H9 (cell line): ENCODE data around the gene BACE2. TPM values are rescaled to one million over a fixed set of nuclear protein-coding genes. Genes with fewer than 3 reads are reported as not detected.

ENCODE experiments used
- DNase-seq: peaks from one replicate; pipeline ENCODE4 v3.0.0-alpha.2; 2017
- H2AFZ ChIP-seq: one replicate; pipeline ENCODE4 v1.6.1; 2013; ENCODE audit warnings: mild to moderate bottlenecking, low read length, control low read depth, moderate library complexity
- H2AK5ac ChIP-seq: 2 replicates; pipeline ENCODE4 v1.6.1; 2013; ENCODE audit warnings: low read length, control low read depth, mixed read lengths; ENCODE audit not compliant: insufficient read length
- H2BK120ac ChIP-seq: one replicate; pipeline ENCODE4 v1.6.1; 2013; ENCODE audit warnings: low read depth, mild to moderate bottlenecking, low read length, control low read depth, inconsistent platforms; ENCODE audit not compliant: poor library complexity, severe bottlenecking
- H2BK12ac ChIP-seq: 2 replicates; pipeline ENCODE4 v1.6.1; 2013; ENCODE audit warnings: low read length, control low read depth, mixed read lengths, low read depth; ENCODE audit not compliant: insufficient read length
- H2BK15ac ChIP-seq: 2 replicates; pipeline ENCODE4 v1.6.1; 2013; ENCODE audit warnings: low read depth, low read length, control low read depth
- H2BK20ac ChIP-seq: one replicate; pipeline ENCODE4 v1.6.1; 2013; ENCODE audit warnings: low read depth, mild to moderate bottlenecking, low read length, control low read depth, inconsistent platforms; ENCODE audit not compliant: poor library complexity, severe bottlenecking
- H2BK5ac ChIP-seq: 2 replicates; pipeline ENCODE4 v1.6.1; 2013; ENCODE audit warnings: low read length, control low read depth, mixed read lengths; ENCODE audit not compliant: insufficient read length
- H3K14ac ChIP-seq: 2 replicates; pipeline ENCODE4 v1.6.1; 2013; ENCODE audit warnings: low read length, control low read depth; ENCODE audit not compliant: insufficient read depth
- H3K18ac ChIP-seq: 2 replicates; pipeline ENCODE4 v1.6.1; 2013; ENCODE audit warnings: low read depth, mild to moderate bottlenecking, mixed read lengths, low read length, control low read depth; ENCODE audit not compliant: insufficient read length
- H3K23ac ChIP-seq: 2 replicates; pipeline ENCODE4 v1.6.1; 2013; ENCODE audit warnings: low read length, control low read depth, mixed read lengths, low read depth; ENCODE audit not compliant: insufficient read length
- H3K23me2 ChIP-seq: 2 replicates; pipeline ENCODE4 v1.6.1; 2013; ENCODE audit warnings: low read depth, mild to moderate bottlenecking, mixed read lengths, low read length, control low read depth; ENCODE audit not compliant: insufficient read length, poor library complexity, severe bottlenecking
- H3K27ac ChIP-seq: 2 replicates; pipeline ENCODE4 v1.5.1; 2013; ENCODE audit warnings: low read length, control low read depth, mixed read lengths, low read depth; ENCODE audit not compliant: insufficient read length
- H3K27me3 ChIP-seq: 2 replicates; pipeline ENCODE4 v1.6.1; 2013; ENCODE audit warnings: low read length, control low read depth, inconsistent platforms; ENCODE audit not compliant: insufficient read depth
- H3K4ac ChIP-seq: 2 replicates; pipeline ENCODE4 v1.6.1; 2013; ENCODE audit warnings: low read depth, mild to moderate bottlenecking, control low read depth, inconsistent platforms, low read length, moderate library complexity
- H3K4me1 ChIP-seq: 2 replicates; pipeline ENCODE4 v1.6.1; 2013; ENCODE audit warnings: low read length, control low read depth, inconsistent platforms; ENCODE audit not compliant: insufficient read depth
- H3K4me2 ChIP-seq: 2 replicates; pipeline ENCODE4 v1.6.1; 2013; ENCODE audit warnings: low read length, control low read depth, mixed read lengths; ENCODE audit not compliant: insufficient read length, insufficient read depth
- H3K56ac ChIP-seq: 2 replicates; pipeline ENCODE4 v1.6.1; 2013; ENCODE audit warnings: low read depth, mild to moderate bottlenecking, mixed read lengths, low read length, control low read depth; ENCODE audit not compliant: insufficient read length
- H3K79me1 ChIP-seq: 2 replicates; pipeline ENCODE4 v1.6.1; 2013; ENCODE audit warnings: low read depth, mild to moderate bottlenecking, moderate library complexity, low read length, control low read depth, inconsistent platforms; ENCODE audit not compliant: insufficient read depth, poor library complexity, severe bottlenecking
- H3K79me2 ChIP-seq: 2 replicates; pipeline ENCODE4 v1.6.1; 2013; ENCODE audit warnings: low read length, control low read depth, inconsistent platforms; ENCODE audit not compliant: insufficient read depth
- H3K9ac ChIP-seq: 2 replicates; pipeline ENCODE4 v1.6.1; 2013; ENCODE audit warnings: low read length, control low read depth, mixed read lengths; ENCODE audit not compliant: insufficient read length; ENCODE audit errors: extremely low read depth
- H3K9me3 ChIP-seq: one replicate; pipeline ENCODE4 v1.6.1; 2013; ENCODE audit warnings: low read depth, low read length, inconsistent platforms; ENCODE audit not compliant: control insufficient read depth
- H3T11ph ChIP-seq: one replicate; pipeline ENCODE4 v1.6.1; 2013; ENCODE audit warnings: mild to moderate bottlenecking, low read length, control low read depth, inconsistent platforms
- H4K20me1 ChIP-seq: one replicate; pipeline ENCODE4 v1.6.1; 2013; ENCODE audit not compliant: control insufficient read depth, insufficient read length, insufficient read depth
- H4K5ac ChIP-seq: 2 replicates; pipeline ENCODE4 v1.6.1; 2013; ENCODE audit warnings: low read depth, mild to moderate bottlenecking, mixed read lengths, low read length, control low read depth; ENCODE audit not compliant: insufficient read length
- H4K8ac ChIP-seq: replicated peaks from 2 replicates; pipeline ENCODE4 v1.6.1; 2013; ENCODE audit warnings: low read length, control low read depth, mixed read lengths, low read depth; ENCODE audit not compliant: insufficient read length
- H4K91ac ChIP-seq: 2 replicates; pipeline ENCODE4 v1.6.1; 2013; ENCODE audit warnings: low read depth, mild to moderate bottlenecking, moderate library complexity, mixed read lengths, low read length, control low read depth; ENCODE audit not compliant: insufficient read length
- H3K27ac Mint-ChIP-seq, 3 experiments: 2 replicates in 2 of 3; 3 replicates in 1 of 3; pipeline ENCODE4 v1.8.0; 2020 to 2021; ENCODE audit warnings: mixed read lengths in 3 of 3, mild to moderate bottlenecking in 1 of 3, moderate library complexity in 1 of 3
- H3K27me3 Mint-ChIP-seq: 2 replicates; pipeline ENCODE4 v1.8.0; 2021; ENCODE audit warnings: low read depth, mild to moderate bottlenecking, moderate library complexity, mixed read lengths
- H3K36me3 Mint-ChIP-seq, 3 experiments: 2 replicates in 2 of 3; 3 replicates in 1 of 3; pipeline ENCODE4 v1.8.0; 2020 to 2021; ENCODE audit warnings: low read depth in 3 of 3, mixed read lengths in 3 of 3; ENCODE audit not compliant: insufficient read depth in 1 of 3
- H3K4me1 Mint-ChIP-seq, 2 experiments: 2 replicates each; pipeline ENCODE4 v1.8.0; 2020; ENCODE audit warnings: mixed read lengths in 2 of 2
- H3K4me3 Mint-ChIP-seq, 2 experiments: 2 replicates in 1 of 2; 3 replicates in 1 of 2; pipeline ENCODE4 v1.8.0; 2020 to 2021; ENCODE audit warnings: mild to moderate bottlenecking in 2 of 2, mixed read lengths in 2 of 2, moderate library complexity in 1 of 2
- H3K9me3 Mint-ChIP-seq, 2 experiments: 2 replicates in 1 of 2; 3 replicates in 1 of 2; pipeline ENCODE4 v1.8.0; 2020; ENCODE audit warnings: mild to moderate bottlenecking in 2 of 2, mixed read lengths in 2 of 2, moderate library complexity in 1 of 2
- total RNA-seq: library from RNA; stranded (reverse); gene quantifications from 2 replicates; pipeline ENCODE4 v1.2.1, GENCODE V29; 2021
- TF ChIP-seq, protein P1 (sequence below): fragments of 200-600 bp; sonication (generic); conservative IDR thresholded peaks from 3 replicates; pipeline ENCODE4 v1.8.0; 2021; ENCODE audit warnings: antibody characterized with exemption, mild to moderate bottlenecking

Gene BACE2
- total RNA-seq, 1 experiment from 2014 or later = 8.0 TPM

DNA sequence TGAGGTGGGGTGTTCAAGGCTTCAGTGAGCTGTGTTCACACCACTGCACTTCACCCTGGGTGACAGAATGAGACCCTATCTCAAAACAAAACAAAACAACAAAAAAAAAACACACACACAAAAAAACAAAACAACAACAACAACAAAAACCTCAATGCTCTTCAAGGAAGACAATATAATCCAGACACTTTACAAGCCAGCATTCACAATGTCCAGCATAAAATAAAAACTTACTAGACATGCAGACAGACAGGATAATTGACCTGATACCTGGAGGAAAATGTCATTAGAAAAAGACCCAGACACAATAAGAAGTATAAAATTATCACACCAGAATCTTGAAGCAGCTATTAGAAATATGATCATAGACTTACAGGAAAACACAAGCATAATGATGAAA lies 39.0 kb upstream of the BACE2 start:
- Mint-ChIP-seq H3K27ac (no peak overlapping the region), H3K27me3 (peaks cover 8% of the 10 kb centered on the region), H3K9me3 (peaks cover 5 to 7% of the 10 kb centered on the region in 2 experiments; a peak in 4 of 5 replicates), H3K36me3 (no peaks in the 10 kb centered on the region; a peak in 1 of 7 replicates), H3K4me3 (no peak overlapping the region), H3K4me1 (peaks cover 0 to 2% of the 10 kb centered on the region in 2 experiments; a peak in 1 of 4 replicates)
- no peaks in the 10 kb centered on the region for H3K4me1 ChIP-seq
- no peak overlapping the region for H4K8ac ChIP-seq
- no peak overlapping the region for H3K27ac ChIP-seq
- H2AFZ ChIP-seq = no peak overlapping the region
- no peak overlapping the region for H3T11ph ChIP-seq
- H3K9ac ChIP-seq = no peak overlapping the region
- no peak overlapping the region for H2BK5ac ChIP-seq
- no peak overlapping the region for H2BK12ac ChIP-seq
- H4K91ac ChIP-seq = no peak overlapping the region
- TF ChIP-seq, protein P1, sequence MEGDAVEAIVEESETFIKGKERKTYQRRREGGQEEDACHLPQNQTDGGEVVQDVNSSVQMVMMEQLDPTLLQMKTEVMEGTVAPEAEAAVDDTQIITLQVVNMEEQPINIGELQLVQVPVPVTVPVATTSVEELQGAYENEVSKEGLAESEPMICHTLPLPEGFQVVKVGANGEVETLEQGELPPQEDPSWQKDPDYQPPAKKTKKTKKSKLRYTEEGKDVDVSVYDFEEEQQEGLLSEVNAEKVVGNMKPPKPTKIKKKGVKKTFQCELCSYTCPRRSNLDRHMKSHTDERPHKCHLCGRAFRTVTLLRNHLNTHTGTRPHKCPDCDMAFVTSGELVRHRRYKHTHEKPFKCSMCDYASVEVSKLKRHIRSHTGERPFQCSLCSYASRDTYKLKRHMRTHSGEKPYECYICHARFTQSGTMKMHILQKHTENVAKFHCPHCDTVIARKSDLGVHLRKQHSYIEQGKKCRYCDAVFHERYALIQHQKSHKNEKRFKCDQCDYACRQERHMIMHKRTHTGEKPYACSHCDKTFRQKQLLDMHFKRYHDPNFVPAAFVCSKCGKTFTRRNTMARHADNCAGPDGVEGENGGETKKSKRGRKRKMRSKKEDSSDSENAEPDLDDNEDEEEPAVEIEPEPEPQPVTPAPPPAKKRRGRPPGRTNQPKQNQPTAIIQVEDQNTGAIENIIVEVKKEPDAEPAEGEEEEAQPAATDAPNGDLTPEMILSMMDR = no peak
- H2BK120ac ChIP-seq = no peak overlapping the region
- no peak overlapping the region for H3K4me2 ChIP-seq
- no peaks in the 10 kb centered on the region for H3K27me3 ChIP-seq
- no peaks in the 10 kb centered on the region for H3K79me2 ChIP-seq
- no peaks in the 10 kb centered on the region for H3K23me2 ChIP-seq
- no peak overlapping the region for H3K4ac ChIP-seq
- H3K56ac ChIP-seq = no peak overlapping the region
- no peak overlapping the region for H2BK20ac ChIP-seq
- H2BK15ac ChIP-seq = no peak overlapping the region
- no peaks in the 10 kb centered on the region for H4K20me1 ChIP-seq
- H3K18ac ChIP-seq = no peak overlapping the region
- no peaks in the 10 kb centered on the region for H3K9me3 ChIP-seq
- no peak overlapping the region for H4K5ac ChIP-seq
- H3K14ac ChIP-seq = no peak overlapping the region
- no peak overlapping the region for H2AK5ac ChIP-seq
- no peaks in the 10 kb centered on the region for H3K79me1 ChIP-seq
- H3K23ac ChIP-seq = no peak overlapping the region
- no peak for DNase-seq
